Adipocyte (in vitro differentiated cells): ENCODE results near the gene DECR2.

ENCODE experiments used
- DNase-seq: peaks from one replicate; pipeline ENCODE4 v3.0.0-alpha.2; 2015; ENCODE audit warnings: low read depth
- H3K27me3 ChIP-seq: replicated peaks from 2 replicates; pipeline ENCODE4 v1.7.0; 2013; ENCODE audit warnings: mild to moderate bottlenecking, low read length, moderate library complexity; ENCODE audit not compliant: control insufficient read depth, insufficient read depth
- H3K36me3 ChIP-seq: 2 replicates; pipeline ENCODE4 v1.7.0; 2013; ENCODE audit warnings: low read length, mild to moderate bottlenecking, moderate library complexity; ENCODE audit not compliant: control insufficient read depth, insufficient read depth, severe bottlenecking
- H3K4me1 ChIP-seq: 2 replicates; pipeline ENCODE4 v1.7.0; 2013; ENCODE audit warnings: mild to moderate bottlenecking, low read length, moderate library complexity; ENCODE audit not compliant: control insufficient read depth, insufficient read depth
- H3K4me3 ChIP-seq: 2 replicates; pipeline ENCODE4 v1.7.0; 2013; ENCODE audit warnings: mild to moderate bottlenecking, low read length, moderate library complexity
- H3K9ac ChIP-seq: 2 replicates; pipeline ENCODE4 v1.7.0; 2013; ENCODE audit warnings: mild to moderate bottlenecking, low read length, moderate library complexity
- H3K9me3 ChIP-seq: 2 replicates; pipeline ENCODE4 v1.7.0; 2013; ENCODE audit warnings: mild to moderate bottlenecking, low read length, moderate library complexity; ENCODE audit not compliant: control insufficient read depth

Gene DECR2

GRCh38 chr16:369866-370436, 31.7 kb upstream of the DECR2 start:
- Histone ChIP-seq H3K9me3 (no peaks in the 10 kb centered on the region), H3K36me3 (peaks cover 59% of the 10 kb centered on the region), H3K4me3 (peak overlapping the region; percentile 68), H3K27me3 (no peaks in the 10 kb centered on the region), H3K4me1 (peaks cover 7% of the 10 kb centered on the region), H3K9ac (peak overlapping the region; percentile 29)
- DNase-seq: peak; percentile 53

GRCh38 chr16:370443-370842, 31.2 kb upstream of the DECR2 start, which contains the start of gene MRPL28:
Gene MRPL28 (minus strand): TSS chr16:370538. CDS start chr16:370218, 320 bp downstream.
- Histone ChIP-seq H3K27me3 (no peaks in the 10 kb centered on the region), H3K36me3 (peaks cover 62% of the 10 kb centered on the region), H3K4me1 (peaks cover 7% of the 10 kb centered on the region), H3K4me3 (peak within 1 kb of the TSS; percentile 68), H3K9ac (peak within 1 kb of the TSS; percentile 73), H3K9me3 (no peaks in the 10 kb centered on the region)
- peak; percentile 98 for DNase-seq

- no peak for DNase-seq
- Histone ChIP-seq H3K4me1 (peaks cover 7% of the 10 kb centered on the region), H3K4me3 (peak overlapping the region; percentile 52), H3K9ac (peak overlapping the region; percentile 73), H3K36me3 (peaks cover 65% of the 10 kb centered on the region), H3K27me3 (no peaks in the 10 kb centered on the region), H3K9me3 (no peaks in the 10 kb centered on the region)
Measured at GRCh38 chr16:370979-371514, 30.6 kb upstream of the DECR2 start.

GRCh38 chr16:371515-372301, 30.0 kb upstream of the DECR2 start:
- Histone ChIP-seq H3K9ac (no peak overlapping the region), H3K4me3 (no peak overlapping the region), H3K36me3 (peaks cover 69% of the 10 kb centered on the region), H3K9me3 (no peaks in the 10 kb centered on the region), H3K4me1 (peaks cover 7% of the 10 kb centered on the region), H3K27me3 (no peaks in the 10 kb centered on the region)
- no peak for DNase-seq

GRCh38 chr16:372302-372983, 29.2 kb upstream of the DECR2 start:
- H3K4me1 ChIP-seq: peaks cover 7% of the 10 kb centered on the region
- DNase-seq: no peak

GRCh38 chr16:373020-373598, 28.6 kb upstream of the DECR2 start:
- H3K4me1 ChIP-seq: peaks cover 7% of the 10 kb centered on the region
- H3K9ac ChIP-seq: no peak overlapping the region
- no peaks in the 10 kb centered on the region for H3K9me3 ChIP-seq
- no peak overlapping the region for H3K4me3 ChIP-seq
- H3K27me3 ChIP-seq: no peaks in the 10 kb centered on the region
- no peak for DNase-seq
- H3K36me3 ChIP-seq: peaks cover 55% of the 10 kb centered on the region

More at GRCh38 chr16:372302-372983, 29.2 kb upstream of the DECR2 start:
- no peaks in the 10 kb centered on the region for H3K27me3 ChIP-seq
- H3K9me3 ChIP-seq: no peaks in the 10 kb centered on the region
- no peak overlapping the region for H3K4me3 ChIP-seq
- H3K9ac ChIP-seq: no peak overlapping the region
- H3K36me3 ChIP-seq: peaks cover 62% of the 10 kb centered on the region

GRCh38 chr16:373848-374615, 27.7 kb upstream of the DECR2 start:
- no peak overlapping the region for H3K9ac ChIP-seq
- H3K27me3 ChIP-seq: no peaks in the 10 kb centered on the region
- no peak for DNase-seq
- H3K4me1 ChIP-seq: peaks cover 7% of the 10 kb centered on the region
- H3K9me3 ChIP-seq: no peaks in the 10 kb centered on the region
- H3K36me3 ChIP-seq: peaks cover 48% of the 10 kb centered on the region
- no peak overlapping the region for H3K4me3 ChIP-seq

GRCh38 chr16:374616-374926, 27.1 kb upstream of the DECR2 start:
- Histone ChIP-seq H3K4me1 (peaks cover 7% of the 10 kb centered on the region), H3K27me3 (no peaks in the 10 kb centered on the region), H3K4me3 (no peak overlapping the region), H3K9me3 (no peaks in the 10 kb centered on the region), H3K9ac (no peak overlapping the region), H3K36me3 (peaks cover 48% of the 10 kb centered on the region)
- no peak for DNase-seq

GRCh38 chr16:375212-375611, 26.5 kb upstream of the DECR2 start:
- Histone ChIP-seq H3K9ac (no peak overlapping the region), H3K27me3 (no peaks in the 10 kb centered on the region), H3K9me3 (no peaks in the 10 kb centered on the region), H3K36me3 (peaks cover 48% of the 10 kb centered on the region), H3K4me1 (peaks cover 3% of the 10 kb centered on the region), H3K4me3 (no peak overlapping the region)
- DNase-seq: no peak

- peaks cover 48% of the 10 kb centered on the region for H3K36me3 ChIP-seq
Measured at GRCh38 chr16:375927-376816, 25.5 kb upstream of the DECR2 start.

More at GRCh38 chr16:375927-376816, 25.5 kb upstream of the DECR2 start:
- H3K9me3 ChIP-seq: no peaks in the 10 kb centered on the region
- no peak overlapping the region for H3K4me3 ChIP-seq
- DNase-seq: no peak
- no peaks in the 10 kb centered on the region for H3K4me1 ChIP-seq
- H3K27me3 ChIP-seq: no peaks in the 10 kb centered on the region
- H3K9ac ChIP-seq: no peak overlapping the region
